MV-4-11 (cell line): ENCODE measurements around the gene TMTC1.

Experiments used
- DNase-seq: peaks from one replicate; lab custom pipeline; 2025; lab: John Stamatoyannopoulos, UW

Gene TMTC1

DNA sequence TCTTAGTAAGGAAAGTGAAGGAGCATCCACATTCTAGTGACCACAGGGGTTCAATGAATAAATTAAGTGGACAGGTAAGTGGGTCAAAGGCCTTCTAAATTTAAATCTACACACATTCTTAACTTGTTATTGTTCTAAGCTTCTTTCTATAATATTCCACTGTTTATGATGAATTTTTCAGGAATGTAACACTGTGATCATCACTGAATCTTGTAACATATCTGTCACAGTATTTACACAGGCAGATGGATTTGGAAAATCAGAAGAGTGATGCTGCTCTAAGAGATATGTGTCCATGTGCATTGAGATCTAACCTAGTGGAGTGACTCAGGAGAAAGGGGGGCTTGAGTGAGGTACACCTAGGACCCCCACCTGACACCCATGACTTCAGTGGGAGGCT is 170.8 kb downstream of the TMTC1 start:
- no peak for DNase-seq

DNA sequence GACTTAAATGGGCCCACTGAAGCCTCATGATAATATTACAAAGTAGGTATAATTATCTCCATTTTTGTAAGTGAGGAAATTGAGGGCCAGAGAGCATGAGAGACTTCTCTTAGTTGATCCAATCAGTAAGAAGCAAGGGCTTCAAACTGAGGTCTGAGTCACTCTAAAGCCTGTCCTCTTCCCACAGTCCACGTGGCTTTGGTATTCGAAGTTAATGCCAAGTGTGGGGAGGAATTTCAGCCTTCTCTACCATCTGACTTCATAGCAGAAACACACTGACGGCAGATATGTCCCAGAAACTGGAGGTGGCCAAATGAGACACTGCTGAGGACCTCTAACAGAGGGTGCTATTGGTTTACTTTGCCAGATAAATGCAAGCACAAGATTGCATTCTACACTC is 171.8 kb downstream of the TMTC1 start:
- DNase-seq = no peak

DNA sequence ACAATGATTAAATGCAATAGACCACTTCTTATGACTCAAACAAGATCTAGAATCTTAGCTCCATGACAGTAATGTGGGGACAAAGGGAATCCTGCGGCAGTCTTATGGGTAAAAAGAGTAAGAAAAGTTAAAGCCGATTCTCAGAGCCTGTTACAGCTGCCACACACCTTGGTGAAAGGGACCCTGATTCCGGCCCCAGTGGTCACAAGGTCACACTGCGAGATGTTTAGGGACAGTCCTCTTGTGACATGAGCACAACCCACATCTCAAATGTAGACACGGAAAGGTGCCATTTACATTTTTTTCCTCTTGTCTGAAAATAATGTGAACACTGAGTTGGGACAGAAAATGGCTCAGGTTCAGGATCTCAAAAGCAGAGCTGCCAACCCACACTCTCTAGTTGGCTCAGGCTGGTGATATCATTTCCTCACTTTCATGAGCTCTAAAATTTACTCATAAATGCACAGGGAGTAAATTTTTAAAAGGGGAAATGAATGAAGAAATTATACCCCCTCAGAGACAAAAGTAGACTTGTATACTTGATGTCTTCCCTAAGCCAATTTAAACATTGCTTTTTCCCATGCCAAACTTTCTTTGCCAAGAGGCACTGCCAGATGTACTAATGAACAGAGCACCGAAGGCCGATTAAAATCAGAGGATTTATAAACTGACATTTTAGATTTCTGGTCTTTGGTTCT is 173.1 kb downstream of the TMTC1 start:
- peak; percentile 67 for DNase-seq

DNA sequence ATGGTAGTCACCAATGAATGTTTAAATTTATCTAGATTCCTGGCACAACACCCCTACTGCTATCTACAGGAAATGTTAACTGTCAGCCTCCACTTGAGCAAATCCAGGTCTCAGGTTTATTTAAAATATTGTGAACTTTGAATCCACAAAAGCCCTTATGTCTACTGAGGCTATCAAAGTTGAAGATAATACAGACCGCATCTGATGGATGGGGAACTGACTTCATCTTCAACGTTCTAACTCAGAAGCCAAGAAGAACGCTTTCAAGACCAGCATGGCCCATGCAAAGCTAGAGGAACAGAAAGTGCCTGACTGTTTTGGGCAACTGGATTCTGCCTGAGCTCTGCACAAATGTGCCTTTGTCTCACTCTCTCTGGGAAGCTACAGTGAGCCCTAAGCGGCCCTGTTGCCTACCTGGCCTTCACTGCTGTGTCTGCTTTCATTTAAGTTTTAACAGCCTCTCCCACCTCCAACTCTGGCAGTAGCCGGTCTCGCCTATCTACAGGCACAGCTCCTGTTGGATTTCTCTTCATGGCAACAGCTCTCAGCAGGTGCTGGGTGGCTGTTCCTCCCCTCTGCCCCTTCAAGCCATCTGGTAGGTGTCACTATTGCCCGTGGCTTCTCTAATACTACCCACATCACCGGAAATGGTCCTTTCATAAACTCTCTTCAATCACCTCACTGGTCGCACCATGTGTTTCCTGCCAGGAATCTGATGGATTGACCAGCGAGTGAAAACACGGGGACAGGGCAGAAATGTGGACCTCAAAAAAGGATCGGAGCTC is 174.1 kb downstream of the TMTC1 start:
- DNase-seq = peak; percentile 86

DNA sequence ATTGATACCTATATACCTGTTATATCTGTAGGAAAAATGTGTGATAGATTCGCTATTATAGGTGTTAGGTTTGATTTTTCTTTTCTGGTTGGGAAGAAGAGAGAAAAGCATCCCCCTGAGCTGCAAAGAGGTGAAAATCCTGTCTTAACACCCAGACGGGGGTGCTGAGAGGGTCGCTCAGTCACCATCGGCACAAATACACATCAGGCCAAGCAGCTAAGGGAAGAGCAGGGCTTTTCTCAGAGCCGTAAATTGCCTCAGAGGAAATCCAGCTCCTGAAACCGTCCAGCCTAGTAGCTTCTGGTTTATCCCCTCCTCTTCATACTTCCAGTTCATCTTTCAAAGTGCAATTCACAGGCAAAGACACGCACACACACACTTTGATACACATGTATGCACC is 175.2 kb downstream of the TMTC1 start:
- no peak for DNase-seq

DNA sequence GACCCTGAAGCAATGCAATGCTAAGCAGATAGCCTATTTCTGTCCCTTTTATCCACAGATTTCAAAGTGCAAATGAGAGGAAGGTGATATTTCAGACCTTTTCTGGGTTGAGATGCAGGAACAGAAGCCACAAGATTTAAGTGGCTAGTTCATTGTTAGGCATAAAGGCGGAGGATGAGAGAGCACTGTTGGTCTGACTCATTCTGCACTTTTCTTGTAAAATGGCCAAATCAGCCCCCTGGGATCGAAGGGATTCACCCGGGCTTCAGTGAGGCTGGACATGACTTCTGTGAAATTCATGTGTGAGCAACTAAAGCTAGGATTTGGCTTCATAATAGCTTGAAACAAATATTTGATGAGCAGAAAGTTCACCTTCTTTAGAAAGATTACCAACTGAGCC is 184.4 kb downstream of the TMTC1 start:
- DNase-seq = no peak

DNA sequence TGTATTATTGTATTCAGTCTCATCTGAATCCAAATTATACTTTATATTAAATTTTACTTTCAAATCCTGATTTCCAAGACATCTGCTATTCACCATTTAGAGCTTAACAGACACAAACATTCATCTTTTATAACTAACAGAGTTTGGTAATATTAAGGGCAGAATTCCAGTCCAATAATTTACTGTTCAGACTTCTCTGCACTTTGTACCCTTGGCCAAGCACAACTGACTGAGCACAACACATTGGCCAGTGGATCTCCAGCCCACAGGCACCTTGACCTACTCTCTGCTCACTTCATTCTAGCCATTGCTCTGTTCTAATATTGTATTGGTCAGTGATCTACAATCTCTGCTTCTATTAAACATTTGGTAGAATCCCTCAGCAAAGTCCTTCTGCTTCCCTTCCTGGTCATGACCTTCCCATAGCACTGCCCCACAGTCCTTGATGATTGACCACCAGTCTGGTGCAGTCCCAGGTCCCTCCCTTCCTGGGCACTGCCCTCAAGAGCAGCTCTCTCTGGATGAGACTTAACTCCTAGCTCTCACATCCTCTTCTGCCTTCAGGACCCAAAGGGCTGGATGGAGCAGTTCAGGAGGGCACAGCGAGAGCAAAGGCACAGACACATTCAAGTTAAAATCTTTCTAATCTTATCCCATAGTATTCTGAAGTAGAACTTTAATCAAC is 188.5 kb downstream of the TMTC1 start:
- DNase-seq = no peak

DNA sequence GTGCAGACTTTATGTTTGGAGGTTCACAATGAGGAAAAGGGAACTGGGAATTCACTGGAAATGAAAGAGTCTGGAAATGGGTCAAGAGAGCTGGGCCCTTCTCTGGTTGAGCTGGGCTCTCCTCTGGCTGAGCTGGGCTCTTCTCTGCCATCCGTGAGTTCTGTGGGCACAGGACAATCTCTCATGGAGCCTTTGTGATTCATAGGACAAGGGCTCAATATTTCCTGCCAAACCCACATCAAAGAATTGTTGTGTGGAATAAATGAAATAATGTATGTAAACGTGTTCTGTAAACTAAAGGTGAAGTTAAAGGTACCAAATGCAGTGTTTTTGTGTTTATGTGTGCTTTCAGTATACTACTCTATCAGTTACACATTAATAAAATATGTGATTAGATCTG is 190.7 kb downstream of the TMTC1 start:
- DNase-seq = no peak

DNA sequence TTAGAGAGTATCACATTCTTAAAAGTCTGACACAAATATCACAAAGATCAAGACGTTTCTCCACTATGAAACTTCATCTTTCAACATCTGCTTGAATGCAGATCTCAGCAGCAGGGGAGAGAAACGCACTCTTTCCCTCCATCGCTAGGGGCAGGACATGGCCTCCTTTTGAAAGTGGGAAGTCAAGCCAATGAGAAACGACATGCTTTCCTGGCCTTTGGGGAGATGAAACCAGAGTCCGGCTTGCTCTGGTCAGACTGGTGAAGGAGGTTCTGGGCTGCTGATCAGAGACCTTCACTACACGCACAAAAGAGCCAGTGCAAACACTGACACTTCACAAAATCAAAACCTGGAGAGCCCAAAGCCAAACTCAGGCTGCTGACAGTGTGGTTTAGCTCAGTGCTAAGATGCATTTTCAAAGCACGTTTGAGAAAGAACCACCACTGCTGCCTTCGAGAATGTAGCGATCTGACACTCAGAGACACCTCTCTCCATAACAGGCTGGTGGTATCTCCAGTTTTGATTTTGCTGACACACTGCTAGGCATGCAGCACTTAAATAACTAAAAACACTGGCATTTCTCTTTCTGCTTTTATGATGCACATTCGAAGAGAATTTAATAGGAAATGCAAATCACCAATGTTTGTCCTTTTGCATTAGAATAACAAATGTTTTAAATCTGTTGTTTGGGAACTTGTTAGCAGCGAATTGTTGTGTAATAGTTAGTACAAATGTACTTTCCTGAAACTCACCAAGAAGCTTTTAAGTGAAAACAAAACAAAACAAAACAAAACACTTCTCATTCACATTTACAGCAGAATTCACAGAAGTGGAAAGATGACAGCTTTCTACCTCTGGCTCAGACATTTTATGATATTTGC is 192.4 kb downstream of the TMTC1 start:
- DNase-seq = peak; percentile 39

DNA sequence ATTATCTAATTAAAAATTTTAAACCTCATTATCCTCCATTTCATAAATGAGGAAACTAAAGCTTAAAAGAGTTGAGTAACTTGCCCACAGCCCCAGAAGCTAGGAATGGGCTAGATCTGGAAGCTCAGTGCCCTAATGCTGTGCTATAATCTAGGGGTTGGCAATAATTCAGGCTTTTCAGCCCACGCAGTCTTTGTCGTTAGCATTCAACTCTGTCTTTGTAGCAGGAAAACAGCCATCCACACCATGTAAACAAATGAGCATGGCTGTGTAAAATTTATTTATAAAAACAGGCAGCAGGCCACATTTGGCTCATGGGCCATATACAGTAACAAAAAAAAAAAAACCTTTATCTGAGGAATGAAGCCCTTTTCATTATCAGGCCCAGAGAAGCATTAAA is 193.9 kb downstream of the TMTC1 start:
- no peak for DNase-seq

DNA sequence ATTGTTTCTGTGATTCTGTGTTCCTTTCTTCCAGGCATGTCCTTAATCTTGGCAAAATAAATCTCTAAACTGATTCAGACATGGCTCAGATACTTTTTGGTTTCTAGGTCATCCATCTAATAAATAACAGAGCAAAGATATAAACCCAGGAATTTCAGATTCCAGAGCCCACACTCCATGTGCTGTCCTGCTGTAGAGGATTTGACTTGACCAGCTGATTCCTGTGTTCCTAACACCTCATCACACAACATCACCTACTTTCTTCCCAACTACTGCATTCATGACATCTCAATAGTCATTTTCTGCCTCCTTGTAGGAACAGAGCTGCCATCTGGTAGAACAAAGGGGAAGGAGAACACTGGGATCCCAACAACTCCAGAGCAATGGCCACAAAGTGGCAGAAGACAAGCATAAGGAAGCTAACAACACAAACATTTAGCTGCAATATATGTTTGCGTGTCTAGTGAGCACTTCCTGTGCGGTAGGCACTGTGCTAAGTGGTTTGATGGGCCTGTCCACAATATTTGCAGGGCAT is 194.4 kb downstream of the TMTC1 start:
- peak; percentile 8 for DNase-seq

DNA sequence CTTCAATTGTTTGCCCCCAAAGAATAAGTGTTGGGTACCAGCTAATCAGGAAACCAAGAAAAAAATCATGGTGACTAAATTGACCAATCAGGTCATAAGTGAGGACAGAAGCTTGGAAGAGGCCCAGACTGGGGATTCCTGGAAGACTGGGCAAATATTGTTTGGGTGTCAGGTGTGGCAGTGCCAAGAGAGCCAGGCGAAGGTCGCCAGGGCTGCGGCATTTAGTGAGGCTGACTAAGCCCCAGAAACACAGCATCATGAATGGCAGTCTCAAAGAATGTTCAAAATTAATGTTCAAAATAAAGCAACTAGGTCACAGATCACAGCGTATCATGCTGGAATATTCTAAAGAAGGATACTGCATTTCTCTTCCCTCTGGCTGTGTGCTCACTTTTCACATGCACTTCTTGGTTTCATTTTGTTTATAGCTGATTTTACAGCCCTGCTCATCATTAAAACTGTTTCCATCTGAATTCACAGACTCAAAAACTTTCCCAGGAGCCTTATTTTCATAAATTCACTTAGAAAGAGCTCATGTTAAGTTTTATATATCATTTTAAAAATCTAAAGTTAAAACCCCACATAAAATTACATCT is 201.0 kb downstream of the TMTC1 start:
- DNase-seq = no peak

DNA sequence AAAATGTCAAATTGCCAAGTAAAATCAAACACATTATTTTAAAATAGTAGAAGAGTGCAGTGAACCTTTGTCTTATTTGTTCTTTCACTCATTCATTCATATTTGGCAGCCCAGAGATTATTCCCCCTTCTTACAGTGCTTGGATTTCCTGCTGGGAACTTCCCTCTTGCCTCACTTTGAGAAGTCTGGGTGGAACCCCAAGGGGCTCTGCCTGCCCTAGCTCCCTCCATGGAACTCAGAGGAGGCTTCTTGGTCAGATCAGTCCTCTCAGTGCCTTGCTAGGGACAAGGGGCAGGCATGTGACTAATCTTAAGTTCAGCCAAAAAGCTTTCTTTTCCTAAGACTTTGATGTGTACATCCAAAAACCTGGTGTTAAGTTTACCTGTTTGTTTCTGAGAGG is 201.6 kb downstream of the TMTC1 start:
- no peak for DNase-seq

DNA sequence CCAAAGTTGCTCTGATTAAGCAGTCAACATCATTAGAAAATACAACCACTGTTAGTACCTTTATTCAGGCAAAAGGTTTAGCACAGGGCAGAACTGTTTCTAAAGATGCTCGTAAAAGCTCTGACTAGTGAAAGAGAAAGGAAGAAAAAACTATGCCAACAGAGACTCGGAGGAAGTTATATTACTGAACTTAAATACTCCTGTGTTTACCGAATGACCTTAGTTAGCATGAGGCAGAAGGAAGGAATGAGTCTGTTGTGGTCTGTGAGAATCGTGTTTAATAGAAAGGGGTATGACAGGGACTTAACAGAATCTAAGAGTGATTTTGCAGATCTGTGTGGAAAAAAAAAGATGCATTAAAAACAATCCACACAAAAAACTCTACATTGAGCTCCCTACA is 202.1 kb downstream of the TMTC1 start:
- no peak for DNase-seq

DNA sequence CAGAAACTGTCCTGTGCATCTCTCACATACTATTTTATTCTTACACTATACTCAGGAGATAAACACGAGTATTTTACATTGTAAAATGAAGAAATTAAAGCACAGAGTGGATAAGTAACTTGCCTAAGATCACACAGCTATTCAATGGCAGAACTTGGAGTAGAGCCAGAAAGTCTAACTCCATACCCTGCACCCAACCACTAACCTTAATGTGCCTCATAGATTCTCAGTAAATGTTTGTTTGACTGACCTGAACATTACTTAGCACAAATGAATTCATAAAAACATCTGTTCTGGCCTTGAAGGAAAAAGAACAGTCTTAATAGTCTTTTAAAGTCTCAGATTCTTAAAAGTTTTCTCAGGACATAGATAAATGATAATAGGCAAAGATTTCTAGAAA is 202.8 kb downstream of the TMTC1 start:
- no peak for DNase-seq

DNA sequence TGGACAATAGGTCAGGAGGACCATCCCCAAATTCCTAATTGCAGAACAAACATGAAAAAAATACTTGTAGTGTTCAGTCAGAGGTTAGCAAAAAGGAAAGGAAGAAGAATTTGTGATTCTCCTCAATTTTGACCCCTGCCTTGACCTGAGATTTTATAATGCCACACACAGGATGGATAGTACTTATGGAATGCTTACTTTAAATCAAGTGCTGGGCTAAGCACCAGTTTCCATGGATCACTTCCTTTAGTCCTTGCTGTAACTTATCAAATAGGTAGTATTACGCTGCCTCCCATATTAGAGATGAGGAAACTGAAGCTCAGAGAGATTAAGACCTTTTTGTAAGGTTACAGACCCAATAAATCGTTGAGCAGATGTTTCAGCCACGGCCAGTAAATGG is 205.0 kb downstream of the TMTC1 start:
- no peak for DNase-seq

DNA sequence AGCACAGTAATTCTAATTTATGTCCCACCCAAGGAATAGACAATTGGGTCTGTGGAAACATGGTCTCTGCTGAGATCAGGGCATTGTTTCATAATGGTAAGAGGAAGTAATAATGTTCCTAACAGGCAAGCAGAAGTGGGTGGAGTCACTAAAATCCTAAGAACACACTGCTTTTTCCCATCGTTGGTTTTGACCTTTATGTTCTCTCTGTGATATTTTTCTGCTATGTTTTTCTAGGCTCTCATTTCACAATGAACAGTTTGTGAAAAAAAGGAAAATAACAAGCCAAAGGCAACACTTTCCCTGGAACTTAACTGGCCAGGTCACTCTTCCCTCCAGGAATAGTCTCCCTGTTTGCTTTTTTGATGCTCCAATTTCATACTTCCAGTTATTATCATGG is 205.7 kb downstream of the TMTC1 start:
- DNase-seq = peak; percentile 49

DNA sequence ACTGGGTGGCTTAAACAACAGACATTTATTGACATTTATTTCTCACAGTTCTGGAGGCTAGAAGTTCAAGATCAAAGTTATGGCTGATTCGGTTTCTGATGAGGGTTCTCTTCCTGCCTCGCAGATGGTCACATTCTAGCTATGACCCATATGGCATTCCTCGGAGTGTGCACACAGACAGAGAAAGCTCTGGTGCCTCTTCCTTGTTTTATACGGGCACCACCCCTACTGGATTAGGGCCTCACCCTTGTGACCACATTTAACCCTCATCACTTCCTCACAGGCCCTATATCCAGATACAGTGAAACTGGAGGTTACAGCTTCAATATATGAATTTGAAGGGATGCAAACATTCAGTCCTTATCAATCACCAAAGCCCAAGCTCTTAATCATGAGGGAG is 209.2 kb downstream of the TMTC1 start:
- peak; percentile 86 for DNase-seq

DNA sequence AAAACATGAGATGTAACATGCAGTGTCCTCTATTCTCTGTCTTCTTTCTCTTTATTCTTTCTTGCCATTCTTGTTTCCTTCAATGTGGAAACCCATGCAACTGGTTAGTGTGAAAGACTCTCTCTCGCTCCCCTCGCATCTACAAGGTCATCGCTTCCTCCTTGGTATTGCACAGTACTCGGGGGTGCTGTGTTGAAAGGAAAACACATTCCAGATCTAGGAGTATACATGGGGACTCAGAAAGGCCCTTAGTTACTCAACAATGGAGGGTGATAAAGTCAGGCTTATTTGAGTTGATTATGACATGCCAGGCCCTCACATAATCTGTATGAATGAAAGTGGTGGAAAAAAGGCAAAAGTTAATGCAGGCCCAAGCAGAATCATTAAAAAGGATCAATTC is 210.8 kb downstream of the TMTC1 start:
- DNase-seq = peak; percentile 45

DNA sequence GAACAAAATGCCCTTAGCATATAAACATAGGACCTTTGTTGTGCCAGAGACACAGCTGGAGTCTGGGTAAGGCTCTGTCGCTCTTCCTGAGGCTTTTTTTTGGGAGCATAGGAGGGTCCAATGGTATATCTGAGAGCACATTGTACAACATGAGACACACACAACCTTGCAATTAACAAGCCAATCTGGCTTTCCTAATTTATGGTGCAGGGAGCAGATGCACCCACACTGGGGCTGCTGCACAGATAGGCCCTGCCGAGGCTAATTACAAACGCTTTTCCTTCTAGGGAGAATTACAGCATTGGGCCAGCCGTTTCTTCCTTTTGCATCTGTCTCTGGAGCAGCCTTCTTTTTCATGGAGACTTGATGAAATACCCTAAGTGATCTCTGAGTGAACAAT is 211.3 kb downstream of the TMTC1 start:
- DNase-seq = no peak

DNA sequence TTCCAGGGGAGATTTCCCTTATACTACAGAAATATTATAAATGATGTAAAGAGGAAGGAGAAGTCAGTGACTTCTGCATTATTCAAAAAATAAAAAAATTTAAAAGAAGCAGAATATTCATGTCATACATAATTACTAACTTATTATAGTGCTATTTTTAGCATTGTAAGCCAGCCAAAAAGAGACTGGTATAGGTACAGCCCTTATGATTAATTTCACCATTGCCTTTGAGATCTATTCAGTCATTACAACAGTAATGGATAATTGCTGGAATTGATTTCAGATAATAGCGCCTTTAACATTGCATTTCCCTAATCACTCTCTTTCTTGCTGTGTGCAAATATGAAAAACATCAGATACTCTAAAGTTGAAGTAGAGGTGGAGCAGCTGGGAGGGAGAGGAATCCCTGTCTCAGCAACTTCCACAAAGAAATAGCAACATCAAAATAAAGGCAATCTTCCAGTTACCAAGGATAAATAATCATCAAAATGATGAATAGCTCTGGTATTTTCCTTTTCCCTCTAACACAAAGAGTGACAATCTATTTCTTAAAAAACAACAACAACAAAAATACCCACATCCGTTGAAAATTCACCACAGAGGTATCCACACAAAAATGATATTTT is 214.5 kb downstream of the TMTC1 start:
- no peak for DNase-seq
